Ovary (tissue), 9 donors: ENCODE results near the gene RECK. TPM values are rescaled to one million over a fixed set of nuclear protein-coding genes. Genes with fewer than 3 reads are reported as not detected.
A peak's percentile ranks its signal among the peaks of the same experiment; 100 is the strongest.

ENCODE experiments used
- DNase-seq, 5 donors: peaks; one replicate each; pipeline ENCODE4 v3.0.0-alpha.2; 2019 to 2020
- H3K27ac ChIP-seq, 2 donors: fragments of 200-600 bp; one replicate each; pipeline versions ENCODE4 v1.5.1 to v1.8.0; 2019 to 2022
- H3K27me3 ChIP-seq: fragments of 200-600 bp; one replicate; pipeline ENCODE4 v1.8.0; 2022
- H3K36me3 ChIP-seq: fragments of 200-600 bp; sonication (generic); one replicate; pipeline ENCODE4 v1.5.1; 2019
- H3K4me1 ChIP-seq: one replicate; pipeline ENCODE4 v1.8.1; 2013; ENCODE audit warnings: mild to moderate bottlenecking, moderate library complexity; ENCODE audit not compliant: insufficient read depth
- H3K4me3 ChIP-seq: fragments of 200-600 bp; sonication (generic); one replicate; pipeline ENCODE4 v1.5.1; 2017
- H3K9me3 ChIP-seq, 2 donors: fragments of 200-600 bp in 1 of 2; sonication (generic) in 1 of 2; one replicate each; pipeline versions ENCODE4 v1.5.1 to v1.8.1; 2013 to 2019; ENCODE audit warnings: mild to moderate bottlenecking in 1 of 2, moderate library complexity in 1 of 2
- EP300 ChIP-seq: sonication (generic); formaldehyde crosslinking; IDR thresholded peaks from one replicate; pipeline ENCODE4 v1.6.1; 2017; ENCODE audit warnings: antibody characterized with exemption
- POLR2A ChIP-seq: fragments of 450-650 bp; IDR thresholded peaks from one replicate; pipeline ENCODE4 v1.6.1; 2017; ENCODE audit warnings: antibody characterized with exemption, mild to moderate bottlenecking, moderate library complexity
- WGBS, 3 donors: extraction: QIAGEN DNeasy Blood & Tissue Kit in 1 of 3; methylation state at CpG; one replicate each; pipeline versions ENCODE4 v1.1.5 to v1.1.7; 2013 to 2017; 5-methylcytosine and 5-hydroxymethylcytosine counted together
- intact Hi-C, 4 donors: fragments of 100-400 bp; cut with DNase I; formaldehyde crosslinking; loops; one replicate each; pipeline versions ENCODE4 v1.11.0 to v1.15.1; 2022 to 2023
- polyA plus RNA-seq, 2 donors: library from polyadenylated mRNA; stranded (reverse); fragments of 200-250 nt in 1 of 2; fragments of 350-450 nt in 1 of 2; fragmentation: Illumina TruSeq in 1 of 2; extraction: RNeasy Lipid Tissue Mini Kit (QIAGEN cat#74804) in 1 of 2; gene quantifications; one replicate each; pipeline ENCODE4 v1.2.3, GENCODE V29; 2013 to 2014
- total RNA-seq, 7 donors: library from RNA; depleted of rRNA in 2 of 7; stranded (reverse); fragments of >200 nt in 2 of 7; fragmentation: NEBNext Ultra II Directional in 3 of 7; extraction: Animal tissue kit (Norgen Biotek cat#: 25700) in 3 of 7; gene quantifications; one replicate each; pipeline versions ENCODE4 v1.1.0 to v1.2.4, GENCODE V29; 2016 to 2023
- TF ChIP-seq, protein P1 (sequence below), 3 donors: fragments of 450-650 bp in 2 of 3; fragments of 200-600 bp in 1 of 3; IDR thresholded peaks; one replicate each; pipeline versions ENCODE4 v1.5.1 to v1.8.0; 2016 to 2022; ENCODE audit warnings: antibody characterized with exemption in 3 of 3, mild to moderate bottlenecking in 1 of 3
- donor health status: DM: no; HTN: no; CAD: no; lungs with moderate emphysema.
- donor health status: DM: no; HTN: no; CAD: no.
- donor health status: Bipolar disorder and iron deficiency.
- donor health status: DM: yes; HTN: yes; CAD: no.
- donor health status: DM: no; HTN: no; CAD: no.
- donor health status: DM: yes; HTN: yes; CAD: no.

RECK gene
- total and polyA plus RNA-seq, 9 donors, result 10.7 to 24.2 (median 16.8) TPM

DNA sequence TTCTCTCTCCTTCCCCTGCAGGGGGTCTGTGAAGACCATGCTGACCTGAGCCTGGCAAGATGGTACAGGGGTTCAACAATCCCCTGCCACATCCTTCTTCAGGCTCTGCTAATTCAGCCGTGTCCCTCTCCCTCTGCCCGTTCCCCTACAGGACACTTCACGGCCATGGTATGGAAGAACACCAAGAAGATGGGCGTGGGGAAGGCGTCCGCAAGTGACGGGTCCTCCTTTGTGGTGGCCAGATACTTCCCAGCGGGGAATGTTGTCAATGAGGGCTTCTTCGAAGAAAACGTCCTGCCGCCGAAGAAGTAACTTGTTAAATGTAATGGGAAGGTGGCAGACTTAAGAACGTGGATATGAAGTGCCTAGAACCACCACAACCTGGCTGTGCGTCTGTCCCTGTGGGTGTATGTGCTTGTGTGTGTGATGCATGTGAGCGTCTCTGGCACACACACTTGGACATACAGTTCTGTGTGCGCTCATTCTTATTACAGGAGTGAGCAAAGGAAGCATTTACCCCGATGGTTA is 125.6 kb downstream of the RECK start:
- Histone ChIP-seq H3K36me3 (no peaks in the 10 kb centered on the region), H3K4me1 (peaks cover 6% of the 10 kb centered on the region), H3K4me3 (no peak overlapping the region), H3K27ac (peak overlapping the region in 1 of 2 donors; percentile 76), H3K9me3 (no peaks in the 10 kb centered on the region), H3K27me3 (no peaks in the 10 kb centered on the region)
- intact Hi-C loops, result no loop called here
- TF ChIP-seq, protein P1, sequence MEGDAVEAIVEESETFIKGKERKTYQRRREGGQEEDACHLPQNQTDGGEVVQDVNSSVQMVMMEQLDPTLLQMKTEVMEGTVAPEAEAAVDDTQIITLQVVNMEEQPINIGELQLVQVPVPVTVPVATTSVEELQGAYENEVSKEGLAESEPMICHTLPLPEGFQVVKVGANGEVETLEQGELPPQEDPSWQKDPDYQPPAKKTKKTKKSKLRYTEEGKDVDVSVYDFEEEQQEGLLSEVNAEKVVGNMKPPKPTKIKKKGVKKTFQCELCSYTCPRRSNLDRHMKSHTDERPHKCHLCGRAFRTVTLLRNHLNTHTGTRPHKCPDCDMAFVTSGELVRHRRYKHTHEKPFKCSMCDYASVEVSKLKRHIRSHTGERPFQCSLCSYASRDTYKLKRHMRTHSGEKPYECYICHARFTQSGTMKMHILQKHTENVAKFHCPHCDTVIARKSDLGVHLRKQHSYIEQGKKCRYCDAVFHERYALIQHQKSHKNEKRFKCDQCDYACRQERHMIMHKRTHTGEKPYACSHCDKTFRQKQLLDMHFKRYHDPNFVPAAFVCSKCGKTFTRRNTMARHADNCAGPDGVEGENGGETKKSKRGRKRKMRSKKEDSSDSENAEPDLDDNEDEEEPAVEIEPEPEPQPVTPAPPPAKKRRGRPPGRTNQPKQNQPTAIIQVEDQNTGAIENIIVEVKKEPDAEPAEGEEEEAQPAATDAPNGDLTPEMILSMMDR (IDR thresholded peaks at IDR 0.05), result no peak
- TF ChIP-seq EP300, result no peak
- no peak for TF ChIP-seq POLR2A
- 92 to 95% (median 93%) methylated on average over 17 of the region's 17 CpGs for WGBS, 3 donors
- peak in 3 of 5 donors; percentile 35 to 38 (median 38) for DNase-seq

DNA sequence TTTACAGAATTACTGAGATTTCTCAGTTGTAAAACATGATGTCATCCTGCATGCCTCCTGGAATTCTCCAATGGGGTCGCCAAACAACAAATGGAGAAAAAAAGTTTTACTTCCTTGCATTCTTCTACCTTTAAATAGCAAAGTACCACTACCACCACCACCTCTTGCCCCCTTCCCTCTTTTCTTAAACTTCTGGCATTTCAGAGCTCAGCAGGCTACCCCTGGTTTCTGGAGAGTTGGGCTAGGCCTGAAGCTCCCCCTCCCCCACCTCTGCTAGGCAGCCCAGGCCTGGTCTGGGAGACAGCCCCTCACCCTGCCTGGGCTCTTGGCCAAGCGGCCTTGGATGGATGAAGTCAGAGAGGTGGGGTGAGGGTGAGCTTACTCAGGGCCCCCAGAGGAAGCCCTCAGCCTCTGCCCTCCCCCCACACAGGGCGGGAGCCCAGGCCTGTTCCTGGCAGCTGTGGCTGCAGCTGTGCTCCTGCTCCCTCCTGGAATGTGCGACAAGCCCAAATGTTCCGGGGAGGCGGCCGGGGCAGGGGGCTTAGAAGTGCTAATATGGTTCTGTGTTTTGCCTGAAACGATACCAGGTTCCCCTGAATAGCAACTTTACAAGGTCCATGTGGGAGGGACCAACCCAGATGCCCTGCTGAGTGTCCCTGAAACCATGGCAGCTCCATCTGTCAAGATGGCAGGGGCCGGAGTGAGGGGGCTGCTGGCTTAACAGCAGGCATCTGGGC is 126.5 kb downstream of the RECK start:
- TF ChIP-seq POLR2A (no peak), EP300 (no peak)
- TF ChIP-seq, protein P1 (IDR thresholded peaks at IDR 0.05), result no peak
- no peaks in the 10 kb centered on the region for H3K9me3 ChIP-seq
- intact Hi-C loops, result no loop called here
- peak overlapping the region; percentile 46 to 76 for H3K27ac ChIP-seq
- H3K4me3 ChIP-seq, result no peak overlapping the region
- DNase-seq, result peak; percentile 88 to 97 (median 96)
- 7 to 12% (median 7%) methylated on average over 9 of the region's 9 CpGs for WGBS, 3 donors
- H3K27me3 ChIP-seq, result no peaks in the 10 kb centered on the region
- H3K36me3 ChIP-seq, result no peaks in the 10 kb centered on the region
- peaks cover 6% of the 10 kb centered on the region for H3K4me1 ChIP-seq

DNA sequence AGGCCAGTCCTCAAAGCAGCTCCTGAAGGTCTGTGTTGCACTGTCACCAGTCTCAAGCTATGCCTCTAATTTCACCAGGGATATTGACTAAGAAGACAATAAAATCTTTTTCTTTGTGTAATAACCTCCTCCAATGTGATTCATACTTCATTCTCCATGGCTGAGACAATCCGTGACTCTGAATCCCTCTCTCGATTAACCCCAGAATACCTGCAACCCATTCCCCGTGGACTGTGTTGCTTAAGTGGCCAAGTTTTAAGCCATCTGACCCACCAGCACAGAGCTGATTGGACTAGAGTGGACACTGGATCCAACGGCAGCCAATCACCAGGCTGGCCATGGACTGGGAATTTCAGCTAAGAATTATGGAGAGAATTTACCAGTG is 127.1 kb downstream of the RECK start:
- no peaks in the 10 kb centered on the region for H3K9me3 ChIP-seq
- H3K4me1 ChIP-seq, result peaks cover 6% of the 10 kb centered on the region
- no peak overlapping the region for H3K4me3 ChIP-seq
- no peaks in the 10 kb centered on the region for H3K27me3 ChIP-seq
- WGBS, 3 donors, result 39 to 50% (median 49%) methylated on average over 4 of the region's 4 CpGs
- H3K36me3 ChIP-seq, result no peaks in the 10 kb centered on the region
- intact Hi-C loops, result no loop called here
- no peak for TF ChIP-seq POLR2A
- no peak for TF ChIP-seq EP300
- TF ChIP-seq, protein P1 (IDR thresholded peaks at IDR 0.05), result no peak
- peak in 1 of 5 donors; percentile 18 for DNase-seq
- peak overlapping the region; percentile 46 to 76 for H3K27ac ChIP-seq

DNA sequence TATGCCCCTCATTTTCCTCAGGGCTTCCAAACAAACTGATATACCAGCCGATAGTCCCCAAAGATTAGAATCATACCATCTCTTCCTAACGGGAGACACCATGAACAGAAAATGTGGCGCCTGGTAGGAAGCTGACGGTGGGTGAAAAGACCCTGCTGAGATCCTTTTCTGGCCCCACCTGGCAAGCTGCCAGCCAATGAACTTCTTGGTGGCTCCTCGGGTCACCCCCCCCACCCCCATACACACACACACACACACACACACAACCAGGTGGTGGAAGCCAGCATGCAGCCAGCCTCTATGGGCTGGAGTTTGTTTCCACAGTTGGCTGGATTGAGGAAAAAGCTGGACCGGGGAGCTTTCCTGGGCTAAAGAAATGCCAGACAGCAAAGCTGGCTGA is 127.7 kb downstream of the RECK start:
- peak in 4 of 5 donors; percentile 47 to 66 (median 55) for DNase-seq
- Histone ChIP-seq H3K27ac (no peak overlapping the region), H3K9me3 (no peaks in the 10 kb centered on the region), H3K4me3 (no peak overlapping the region), H3K36me3 (no peaks in the 10 kb centered on the region), H3K27me3 (no peaks in the 10 kb centered on the region), H3K4me1 (peaks cover 5% of the 10 kb centered on the region)
- intact Hi-C loops, result no loop called here
- TF ChIP-seq EP300 (no peak), POLR2A (no peak)
- TF ChIP-seq, protein P1 (IDR thresholded peaks at IDR 0.05), result no peak
- 78 to 82% (median 81%) methylated on average over 6 of the region's 6 CpGs for WGBS, 3 donors
